Stimulated activated CD4-positive, alpha-beta T cell treated with anti-CD3 and anti-CD28 coated beads, Interleukin-1b, Interleukin-23, amount 100 ng/mL, for 48 hours (primary cell): ENCODE measurements around the gene OOSP2.

ENCODE experiments used
- DNase-seq: peaks from one replicate; pipeline ENCODE4 v3.0.0-alpha.2; 2020

The OOSP2 gene

GRCh38 chr11:60080535-60080934 lies 40.3 kb downstream of the OOSP2 start:
- DNase-seq = no peak

DNA sequence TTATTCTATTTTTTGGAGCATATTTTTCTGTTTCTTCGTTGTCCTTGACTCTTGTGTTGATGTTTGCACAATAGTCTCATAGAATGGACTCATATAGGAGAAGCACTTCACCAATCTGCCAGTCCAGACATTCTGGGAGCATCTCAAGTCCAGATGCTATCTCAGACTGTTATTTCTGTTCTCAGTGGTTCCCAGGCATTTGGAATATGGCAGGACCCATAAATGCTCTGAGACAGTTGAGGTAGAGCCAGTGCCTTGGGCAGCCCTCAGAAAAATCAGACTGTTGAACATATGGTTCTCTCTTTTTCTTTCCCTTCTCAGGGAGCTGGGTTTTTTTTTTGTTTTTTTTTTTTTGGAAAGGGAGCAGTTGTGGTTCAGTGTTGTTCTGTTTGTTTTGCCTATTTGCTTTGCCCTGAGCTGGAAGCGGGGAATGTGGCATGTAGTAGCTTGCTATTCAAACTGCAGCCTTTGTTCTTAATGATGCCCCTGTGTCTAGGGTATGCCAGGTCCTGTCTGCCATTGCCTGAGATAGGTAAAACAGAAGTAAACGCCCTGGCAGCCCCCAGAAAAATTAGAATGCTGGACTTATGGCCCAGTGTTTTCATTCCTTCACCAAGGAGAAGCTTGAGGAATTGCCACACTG lies 44.5 kb downstream of the OOSP2 start:
- DNase-seq = no peak

- no peak for DNase-seq
Measured at GRCh38 chr11:60085909-60086308, 45.7 kb downstream of the OOSP2 start.

DNA sequence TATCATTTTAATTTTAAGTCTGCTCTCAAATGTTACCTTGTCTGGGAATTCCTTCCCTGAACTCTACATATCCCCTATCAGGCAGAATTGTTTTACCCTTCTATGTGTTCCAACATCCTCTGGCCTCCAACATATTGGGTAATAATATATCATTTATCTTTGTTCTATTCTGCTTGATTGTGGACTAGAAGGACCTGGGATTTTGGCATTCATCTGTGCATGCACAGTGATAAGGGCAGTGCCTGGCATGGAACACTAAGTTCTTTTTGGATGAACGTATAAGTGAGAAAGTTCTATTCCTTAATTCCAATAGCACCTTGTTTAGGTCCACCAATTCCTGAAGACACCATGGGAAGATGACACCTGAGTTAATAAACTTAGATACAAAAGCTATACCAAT lies 47.0 kb downstream of the OOSP2 start:
- DNase-seq = no peak

- no peak for DNase-seq
Measured at GRCh38 chr11:60088364-60088763, 48.2 kb downstream of the OOSP2 start, which contains the start of gene MS4A2. Gene MS4A2 (plus strand): TSS chr11:60088664. CDS start chr11:60088766, 102 bp downstream.

- no peak for DNase-seq
Measured at GRCh38 chr11:60095477-60096120, 55.4 kb downstream of the OOSP2 start.

DNA sequence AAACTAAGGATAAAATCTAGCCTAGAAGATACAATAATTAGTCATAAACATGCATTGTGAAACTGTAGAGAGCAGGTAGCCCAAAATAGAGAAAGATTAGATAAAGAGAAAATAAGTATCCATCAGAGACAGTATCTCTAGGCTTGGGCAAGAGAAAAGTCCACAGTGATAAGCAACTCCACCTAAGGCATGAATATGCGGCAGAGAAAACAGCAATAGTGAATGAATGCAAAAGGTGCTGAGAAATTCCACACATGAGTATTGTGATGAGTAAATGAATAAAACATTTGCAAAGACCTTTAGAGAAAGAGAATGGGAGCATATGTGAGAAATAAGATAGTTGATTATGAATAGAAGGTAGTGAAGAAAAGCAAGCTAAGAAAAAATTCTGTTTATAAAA lies 57.0 kb downstream of the OOSP2 start:
- DNase-seq = no peak
